K562 (cell line): ENCODE results near the gene LGI4. TPM values are rescaled to one million over a fixed set of nuclear protein-coding genes. Genes with fewer than 3 reads are reported as not detected.

ENCODE experiments used
- CTBP1 ChIP-seq: fragments of 450-650 bp; IDR thresholded peaks from 2 replicates; pipeline ENCODE4 v1.6.1; 2016; ENCODE audit warnings: borderline replicate concordance
- POLR2A ChIP-seq: fragments of 450-650 bp; conservative IDR thresholded peaks from 2 replicates; pipeline ENCODE4 v1.6.1; 2016
- SIN3A ChIP-seq, 2 experiments: fragments of 150-350 bp in 1 of 2; IDR thresholded peaks; 2 replicates each; pipeline ENCODE4 v1.6.1; 2011 to 2016; ENCODE audit warnings: borderline replicate concordance in 2 of 2, low read depth in 2 of 2, low read length in 2 of 2, mild to moderate bottlenecking in 2 of 2, moderate library complexity in 2 of 2; ENCODE audit not compliant: control insufficient read depth in 1 of 2
- ZNF12 ChIP-seq: sonication (generic); formaldehyde crosslinking; IDR thresholded peaks from 2 replicates; pipeline ENCODE4 v1.4.0; 2020; ENCODE audit warnings: mild to moderate bottlenecking, missing genetic modification reagents
- polyA plus RNA-seq, 8 experiments: library from polyadenylated mRNA; depleted of rRNA in 4 of 8; stranded (reverse) in 5 of 8; unstranded in 3 of 8; fragments of >200 nt; fragmentation: Nextera tagmentation in 2 of 8; fragmentation: Illumina TruSeq in 1 of 8; extraction: Ambion mirVana in 2 of 8; extraction: Trizol in 1 of 8; gene quantifications; 2 replicates each; pipeline versions ENCODE4 v1.2.1 to v1.2.3, GENCODE V29; 2011 to 2014; ENCODE audit warnings: inconsistent platforms in 1 of 8, missing spikeins in 1 of 8
- total RNA-seq, 7 experiments: library from RNA; depleted of rRNA in 6 of 7; stranded (reverse); fragments of >200 nt in 6 of 7; fragmentation: Illumina TruSeq in 2 of 7; extraction: Trizol in 2 of 7; gene quantifications; 2 replicates each; pipeline versions ENCODE4 v1.2.1 to v1.2.3, GENCODE V29; 2011 to 2021; ENCODE audit warnings: low replicate concordance in 1 of 7
- TF ChIP-seq, protein P1 (sequence below): fragments of 250-450 bp; sonication (Bioruptor Pico); IDR thresholded peaks from 2 replicates; pipeline ENCODE4 v1.9.0; 2021; ENCODE audit warnings: mild to moderate bottlenecking, inconsistent platforms
- TF ChIP-seq, protein P2 (sequence below): sonication (generic); formaldehyde crosslinking; IDR thresholded peaks from 2 replicates; pipeline ENCODE4 v1.9.0; 2022; ENCODE audit warnings: mild to moderate bottlenecking, missing genetic modification reagents
- TF ChIP-seq, protein P3 (sequence below), 2 experiments: IDR thresholded peaks; 2 replicates each; pipeline ENCODE4 v1.6.1; 2011; ENCODE audit warnings: borderline replicate concordance in 1 of 2, control low read depth in 1 of 2, low read depth in 1 of 2, low read length in 1 of 2, mild to moderate bottlenecking in 1 of 2, mixed read lengths in 1 of 2, moderate library complexity in 1 of 2; ENCODE audit not compliant: insufficient read depth in 1 of 2, insufficient read length in 1 of 2, poor library complexity in 1 of 2, severe bottlenecking in 1 of 2; ENCODE audit errors: extremely low read depth in 1 of 2
- TF ChIP-seq, protein P4 (sequence below): fragments of 250-450 bp; sonication (Bioruptor Pico); IDR thresholded peaks from 2 replicates; pipeline ENCODE4 v1.5.0; 2021
- TF ChIP-seq, protein P5 (sequence below), 2 experiments: fragments of 450-650 bp; conservative IDR thresholded peaks; 2 replicates each; pipeline ENCODE4 v1.6.1; 2017; ENCODE audit warnings: mild to moderate bottlenecking in 2 of 2, moderate library complexity in 2 of 2

LGI4 gene
- total and polyA plus RNA-seq, 9 of the 15 experiments (the other 6 are each of a cell fraction or from before 2014, with no cell fraction given), result 0.14 to 0.30 (median 0.24) TPM; not detected in 4

DNA sequence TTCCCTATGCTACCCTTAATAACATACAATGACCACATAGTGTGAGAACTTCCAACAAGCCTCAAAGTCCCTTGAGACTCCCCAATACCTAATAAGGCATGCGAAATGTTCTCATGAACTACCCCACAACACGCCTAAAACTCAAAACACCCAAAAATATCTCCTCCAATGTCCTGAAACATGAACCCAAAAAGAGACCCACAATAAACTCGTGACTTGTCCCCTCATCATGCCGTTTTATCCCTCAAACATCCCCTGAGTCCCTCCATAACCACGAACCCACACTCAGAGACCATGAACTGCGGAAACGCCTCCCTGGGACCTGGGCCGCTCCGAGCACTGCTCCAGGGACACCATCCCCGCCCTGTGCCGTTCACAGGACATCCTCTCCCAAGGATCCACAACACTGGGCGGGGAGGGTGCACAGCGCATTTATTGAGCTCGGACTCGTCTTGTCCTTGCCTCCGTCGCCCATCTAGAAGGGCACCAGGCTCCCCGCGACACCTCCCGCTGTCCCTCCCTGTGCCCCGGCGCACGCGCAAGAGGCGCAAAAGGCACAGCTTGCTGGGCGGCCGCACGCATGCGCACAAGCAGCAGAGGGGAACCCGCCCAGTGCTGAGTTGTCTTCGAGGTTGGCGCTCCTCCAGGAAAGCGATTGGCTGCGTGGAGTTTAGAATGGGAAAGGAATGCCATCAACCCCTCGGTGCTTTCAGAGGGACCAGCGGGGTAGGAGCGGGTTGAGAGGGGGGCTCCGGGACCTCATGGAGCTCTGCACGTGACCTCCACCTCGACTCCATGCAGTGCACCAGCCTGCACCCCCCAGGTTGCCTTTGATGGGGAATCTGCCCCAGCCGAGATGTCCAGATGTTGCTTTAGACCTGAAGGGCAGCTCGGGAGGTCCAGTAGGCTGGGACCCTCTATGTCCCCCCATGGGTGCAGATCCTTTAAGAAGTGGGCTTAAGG lies 10.5 kb downstream of the LGI4 start (continued):
- TF ChIP-seq, protein P1, sequence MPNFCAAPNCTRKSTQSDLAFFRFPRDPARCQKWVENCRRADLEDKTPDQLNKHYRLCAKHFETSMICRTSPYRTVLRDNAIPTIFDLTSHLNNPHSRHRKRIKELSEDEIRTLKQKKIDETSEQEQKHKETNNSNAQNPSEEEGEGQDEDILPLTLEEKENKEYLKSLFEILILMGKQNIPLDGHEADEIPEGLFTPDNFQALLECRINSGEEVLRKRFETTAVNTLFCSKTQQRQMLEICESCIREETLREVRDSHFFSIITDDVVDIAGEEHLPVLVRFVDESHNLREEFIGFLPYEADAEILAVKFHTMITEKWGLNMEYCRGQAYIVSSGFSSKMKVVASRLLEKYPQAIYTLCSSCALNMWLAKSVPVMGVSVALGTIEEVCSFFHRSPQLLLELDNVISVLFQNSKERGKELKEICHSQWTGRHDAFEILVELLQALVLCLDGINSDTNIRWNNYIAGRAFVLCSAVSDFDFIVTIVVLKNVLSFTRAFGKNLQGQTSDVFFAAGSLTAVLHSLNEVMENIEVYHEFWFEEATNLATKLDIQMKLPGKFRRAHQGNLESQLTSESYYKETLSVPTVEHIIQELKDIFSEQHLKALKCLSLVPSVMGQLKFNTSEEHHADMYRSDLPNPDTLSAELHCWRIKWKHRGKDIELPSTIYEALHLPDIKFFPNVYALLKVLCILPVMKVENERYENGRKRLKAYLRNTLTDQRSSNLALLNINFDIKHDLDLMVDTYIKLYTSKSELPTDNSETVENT, result peak; percentile 76; the same call in 1 of the 2 replicates
- no peak for TF ChIP-seq SIN3A (IDR thresholded peaks at IDR 0.05; ENCODE audit: borderline replicate concordance in 2 of 2, control insufficient read depth in 1 of 2, low read depth in 2 of 2, low read length in 2 of 2)
- TF ChIP-seq, protein P2, sequence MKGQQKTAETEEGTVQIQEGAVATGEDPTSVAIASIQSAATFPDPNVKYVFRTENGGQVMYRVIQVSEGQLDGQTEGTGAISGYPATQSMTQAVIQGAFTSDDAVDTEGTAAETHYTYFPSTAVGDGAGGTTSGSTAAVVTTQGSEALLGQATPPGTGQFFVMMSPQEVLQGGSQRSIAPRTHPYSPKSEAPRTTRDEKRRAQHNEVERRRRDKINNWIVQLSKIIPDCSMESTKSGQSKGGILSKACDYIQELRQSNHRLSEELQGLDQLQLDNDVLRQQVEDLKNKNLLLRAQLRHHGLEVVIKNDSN (CRISPR knock-in tag), result peak; percentile 90
- TF ChIP-seq, protein P3, sequence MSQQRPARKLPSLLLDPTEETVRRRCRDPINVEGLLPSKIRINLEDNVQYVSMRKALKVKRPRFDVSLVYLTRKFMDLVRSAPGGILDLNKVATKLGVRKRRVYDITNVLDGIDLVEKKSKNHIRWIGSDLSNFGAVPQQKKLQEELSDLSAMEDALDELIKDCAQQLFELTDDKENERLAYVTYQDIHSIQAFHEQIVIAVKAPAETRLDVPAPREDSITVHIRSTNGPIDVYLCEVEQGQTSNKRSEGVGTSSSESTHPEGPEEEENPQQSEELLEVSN (IDR thresholded peaks at IDR 0.05; ENCODE audit: borderline replicate concordance in 1 of 2, extremely low read depth in 1 of 2, insufficient read depth in 1 of 2, insufficient read length in 1 of 2, low read depth in 1 of 2, low read length in 1 of 2, poor library complexity in 1 of 2, severe bottlenecking in 1 of 2), result peak; percentile 85 to 91
- peak; percentile 79 for TF ChIP-seq POLR2A
- peak; percentile 60; the same call in 1 of the 2 replicates for TF ChIP-seq CTBP1
- 0 out of 2 replicates have a peak, but pooled peaks have one; percentile 19 for TF ChIP-seq ZNF12 (CRISPR knock-in tag)
- TF ChIP-seq, protein P4, sequence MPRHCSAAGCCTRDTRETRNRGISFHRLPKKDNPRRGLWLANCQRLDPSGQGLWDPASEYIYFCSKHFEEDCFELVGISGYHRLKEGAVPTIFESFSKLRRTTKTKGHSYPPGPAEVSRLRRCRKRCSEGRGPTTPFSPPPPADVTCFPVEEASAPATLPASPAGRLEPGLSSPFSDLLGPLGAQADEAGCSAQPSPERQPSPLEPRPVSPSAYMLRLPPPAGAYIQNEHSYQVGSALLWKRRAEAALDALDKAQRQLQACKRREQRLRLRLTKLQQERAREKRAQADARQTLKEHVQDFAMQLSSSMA (CRISPR knock-in tag), result peak; percentile 49; the same call in 1 of the 2 replicates
- TF ChIP-seq, protein P5, sequence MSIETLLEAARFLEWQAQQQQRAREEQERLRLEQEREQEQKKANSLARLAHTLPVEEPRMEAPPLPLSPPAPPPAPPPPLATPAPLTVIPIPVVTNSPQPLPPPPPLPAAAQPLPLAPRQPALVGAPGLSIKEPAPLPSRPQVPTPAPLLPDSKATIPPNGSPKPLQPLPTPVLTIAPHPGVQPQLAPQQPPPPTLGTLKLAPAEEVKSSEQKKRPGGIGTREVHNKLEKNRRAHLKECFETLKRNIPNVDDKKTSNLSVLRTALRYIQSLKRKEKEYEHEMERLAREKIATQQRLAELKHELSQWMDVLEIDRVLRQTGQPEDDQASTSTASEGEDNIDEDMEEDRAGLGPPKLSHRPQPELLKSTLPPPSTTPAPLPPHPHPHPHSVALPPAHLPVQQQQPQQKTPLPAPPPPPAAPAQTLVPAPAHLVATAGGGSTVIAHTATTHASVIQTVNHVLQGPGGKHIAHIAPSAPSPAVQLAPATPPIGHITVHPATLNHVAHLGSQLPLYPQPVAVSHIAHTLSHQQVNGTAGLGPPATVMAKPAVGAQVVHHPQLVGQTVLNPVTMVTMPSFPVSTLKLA (conservative IDR thresholded peaks at IDR 0.05), result 0 out of 4 replicates have a peak, but pooled peaks of 1 of the 2 experiments have one; percentile 18
